Heart left ventricle (tissue), 16 donors: Measurements from ENCODE around the gene PADI2. TPM values are rescaled to one million over a fixed set of nuclear protein-coding genes. Genes with fewer than 3 reads are reported as not detected.

Experiments used
- ATAC-seq, 4 donors: fragments of 200-7000 bp; cut with Tn5 transposase; one replicate each; pipeline ENCODE4 v1.9.1; 2020 to 2022; ENCODE audit warnings: moderate library complexity in 4 of 4, mild to moderate bottlenecking in 3 of 4, moderate number of reproducible peaks in 1 of 4
- DNase-seq, 5 donors: peaks; one replicate each; pipeline ENCODE4 v3.0.0-alpha.2; 2020
- H3K27ac ChIP-seq, 12 donors: fragments of 200-600 bp; sonication (generic) in 4 of 12; one replicate each; pipeline versions ENCODE4 v1.5.0 to v1.8.0; 2016 to 2022; ENCODE audit warnings: mild to moderate bottlenecking in 2 of 12
- H3K27me3 ChIP-seq, 9 donors: fragments of 200-600 bp; sonication (generic) in 2 of 9; one replicate each; pipeline versions ENCODE4 v1.5.1 to v1.8.0; 2016 to 2022; ENCODE audit warnings: mild to moderate bottlenecking in 3 of 9
- H3K36me3 ChIP-seq, 9 donors: fragments of 200-600 bp; sonication (generic) in 2 of 9; one replicate each; pipeline versions ENCODE4 v1.5.0 to v1.8.0; 2018 to 2022; ENCODE audit warnings: mild to moderate bottlenecking in 2 of 9
- H3K4me1 ChIP-seq, 12 donors: fragments of 200-600 bp; sonication (generic) in 4 of 12; one replicate each; pipeline versions ENCODE4 v1.5.0 to v1.8.0; 2016 to 2022; ENCODE audit warnings: mild to moderate bottlenecking in 3 of 12
- H3K4me3 ChIP-seq, 12 donors: fragments of 200-600 bp; sonication (generic) in 4 of 12; one replicate each; pipeline versions ENCODE4 v1.5.0 to v1.8.0; 2017 to 2022; ENCODE audit warnings: mild to moderate bottlenecking in 9 of 12, moderate library complexity in 4 of 12
- H3K9me3 ChIP-seq, 12 donors: fragments of 200-600 bp; sonication (generic) in 4 of 12; one replicate each; pipeline versions ENCODE4 v1.5.0 to v1.8.0; 2016 to 2022; ENCODE audit warnings: mild to moderate bottlenecking in 1 of 12
- CTCF ChIP-seq, 12 donors: fragments of 200-600 bp; sonication (generic) in 4 of 12; IDR thresholded peaks; one replicate each; pipeline versions ENCODE4 v1.5.0 to v1.8.0; 2018 to 2022; ENCODE audit warnings: antibody characterized with exemption in 12 of 12, mild to moderate bottlenecking in 5 of 12
- POLR2A ChIP-seq, 2 donors: fragments of 450-650 bp; IDR thresholded peaks; one replicate each; pipeline ENCODE4 v1.6.1; 2017; ENCODE audit warnings: antibody characterized with exemption in 2 of 2, mild to moderate bottlenecking in 2 of 2, moderate library complexity in 2 of 2
- WGBS, 4 donors: extraction: QIAGEN DNeasy Blood & Tissue Kit in 2 of 4; methylation state at CpG; one replicate each; pipeline versions ENCODE4 v1.1.5 to v1.1.7; 2013 to 2018; 5-methylcytosine and 5-hydroxymethylcytosine counted together
- intact Hi-C, 10 donors: fragments of 100-400 bp; cut with DNase I; formaldehyde crosslinking; loops; one replicate each; pipeline versions ENCODE4 v1.11.1 to v1.14.2; 2022
- polyA plus RNA-seq, 2 donors: library from polyadenylated mRNA; stranded (reverse); fragments of 200-250 nt; gene quantifications; one replicate each; pipeline ENCODE4 v1.2.3, GENCODE V29; 2013
- total RNA-seq, 9 donors: library from RNA; depleted of rRNA in 2 of 9; stranded (reverse); fragments of >200 nt in 2 of 9; fragmentation: NEBNext Ultra II Directional in 3 of 9; extraction: Animal tissue kit (Norgen Biotek cat#: 25700) in 3 of 9; gene quantifications; one replicate each; pipeline versions ENCODE4 v1.1.0 to v1.2.4, GENCODE V29; 2016 to 2023
- donor health status: ischemic (EF 13 %, LVEDD 7.1; RV severe dilation, severe dysfunction).
- donor health status: healthy with polysubstance abuse.
- donor health status: DM: no; HTN: yes; CAD: no.
- donor health status: DM: no; HTN: no; CAD: no.
- donor health status: ischemic (EF 25% LVEDD 6.9; RV normal size, moderate dysfunction).
- donor health status: ischemic (EF 25% LVEDD 5.7; RV mildly dilated, moderate dysfunction).
- donor health status: healthy.
- donor health status: DM: yes; HTN: yes; CAD: no.
- donor health status: ischemic (EF 35%, LVEDD 5.7; RV mildly dilated, moderate dysfunction).
- donor health status: nonischemic (EF 11% LVEDD 7.7; RV severe dilation, severe dysfunction).
- donor health status: DM: yes; HTN: yes; CAD: no.
- donor health status: PGD.
- donor health status: ischemic (EF 29% LVEDD 5.4; RV normal size, mild dysfunction).
- donor health status: nonischemic (EF 23%, LVEDD 6.1; RV moderate dilation, normal function).

PADI2 gene
- total and polyA plus RNA-seq, 11 donors: 0.08 to 2.0 (median 0.49) TPM

GRCh38 chr1:17119773-17120480 is 676 bp upstream of the PADI2 start:
- ATAC-seq: peak in 1 of 4 donors; percentile 25
- TF ChIP-seq CTCF (IDR thresholded peaks at IDR 0.05) (no peak), POLR2A (IDR thresholded peaks at IDR 0.05) (no peak)
- no peaks in the 10 kb centered on the region for H3K36me3 ChIP-seq
- peaks cover 0 to 31% (median 10%) of the 10 kb centered on the region in 12 donors for H3K4me1 ChIP-seq
- intact Hi-C loops: loop anchor here in 9 of 10 donors (5.0 to 10.0 kb wide), 6 partner anchors 55 to 285 kb away; no protein-coding TSS in a partner anchor
- WGBS, 4 donors: 46 to 61% (median 52%) methylated on average over 20 of the region's 20 CpGs
- no peaks in the 10 kb centered on the region for H3K9me3 ChIP-seq
- peak overlapping the region in 1 of 12 donors; percentile 64 for H3K27ac ChIP-seq
- peaks cover 3 to 50% (median 38%) of the 10 kb centered on the region in 9 donors for H3K27me3 ChIP-seq
- DNase-seq: no peak
- peak overlapping the region in 9 of 12 donors; percentile 27 to 54 (median 46) for H3K4me3 ChIP-seq

- no peak for ATAC-seq
- Histone ChIP-seq H3K27ac (no peak overlapping the region), H3K4me3 (peak overlapping the region in 8 of 12 donors; percentile 27 to 54 (median 46)), H3K9me3 (no peaks in the 10 kb centered on the region), H3K36me3 (no peaks in the 10 kb centered on the region), H3K4me1 (peaks cover 0 to 31% (median 10%) of the 10 kb centered on the region in 12 donors), H3K27me3 (peaks cover 3 to 50% (median 39%) of the 10 kb centered on the region in 9 donors)
- TF ChIP-seq CTCF (IDR thresholded peaks at IDR 0.05) (no peak), POLR2A (IDR thresholded peaks at IDR 0.05) (no peak)
- no peak for DNase-seq
- intact Hi-C loops: no loop called here
- WGBS, 4 donors: 5 to 11% (median 6%) methylated on average over 14 of the region's 14 CpGs
Observed at GRCh38 chr1:17118706-17119075, 560 bp downstream of the PADI2 start.

- DNase-seq: no peak
- peak overlapping the region in 2 of 12 donors; percentile 34 to 54 for H3K4me3 ChIP-seq
- 35 to 48% (median 43%) methylated on average over 7 of the region's 7 CpGs for WGBS, 4 donors
- ATAC-seq: no peak
- no peaks in the 10 kb centered on the region for H3K36me3 ChIP-seq
- no peaks in the 10 kb centered on the region for H3K9me3 ChIP-seq
- no peak overlapping the region for H3K27ac ChIP-seq
- no peak for TF ChIP-seq CTCF (IDR thresholded peaks at IDR 0.05)
- no peak for TF ChIP-seq POLR2A (IDR thresholded peaks at IDR 0.05)
- peaks cover 0 to 31% (median 10%) of the 10 kb centered on the region in 12 donors for H3K4me1 ChIP-seq
- H3K27me3 ChIP-seq: peaks cover 3 to 50% (median 39%) of the 10 kb centered on the region in 9 donors
- intact Hi-C loops: no loop called here
Observed at GRCh38 chr1:17118268-17118667, 983 bp downstream of the PADI2 start.

GRCh38 chr1:17117451-17118265 is 1.6 kb downstream of the PADI2 start:
- intact Hi-C loops: no loop called here
- Histone ChIP-seq H3K27ac (no peak overlapping the region), H3K36me3 (no peaks in the 10 kb centered on the region), H3K4me3 (no peak overlapping the region), H3K27me3 (peaks cover 3 to 50% (median 39%) of the 10 kb centered on the region in 9 donors), H3K9me3 (no peaks in the 10 kb centered on the region), H3K4me1 (peaks cover 0 to 29% (median 10%) of the 10 kb centered on the region in 12 donors)
- WGBS, 4 donors: 56 to 72% (median 58%) methylated on average over 9 to 16 of the region's 16 CpGs
- DNase-seq (no peak), ATAC-seq (no peak)
- TF ChIP-seq CTCF (IDR thresholded peaks at IDR 0.05) (no peak), POLR2A (IDR thresholded peaks at IDR 0.05) (no peak)
